ENCODE measurements around the gene ABCB4. TPM values are rescaled to one million over a fixed set of nuclear protein-coding genes. Genes with fewer than 3 reads are reported as not detected.

The ABCB4 gene
- total RNA-seq, 1 donor, result under 0.01 TPM

DNA sequence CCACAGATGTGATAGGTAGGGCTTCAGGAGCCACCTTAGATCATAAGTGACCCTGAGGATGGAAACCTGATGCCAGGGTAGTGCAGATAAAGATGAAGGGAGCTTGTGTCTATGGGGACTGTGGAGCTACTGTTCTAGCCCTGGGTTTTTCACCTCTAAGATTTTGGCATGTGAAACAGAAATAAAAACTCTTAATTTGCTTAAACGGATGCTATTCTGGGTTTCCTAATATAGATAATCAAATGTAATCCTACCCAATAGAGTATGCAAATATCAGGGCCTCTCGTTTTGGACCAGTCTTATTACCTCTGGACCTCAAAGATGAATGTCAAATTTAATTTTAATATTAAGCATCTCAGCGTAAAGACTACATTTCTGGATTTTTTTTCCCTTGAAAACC lies 49.3 kb downstream of the ABCB4 start:
- DNase-seq (ENCODE audit: low read depth), result no peak
- H3K4me3 ChIP-seq (ENCODE audit: low read depth, low read length), result no peak overlapping the region
- TF ChIP-seq, protein P1, sequence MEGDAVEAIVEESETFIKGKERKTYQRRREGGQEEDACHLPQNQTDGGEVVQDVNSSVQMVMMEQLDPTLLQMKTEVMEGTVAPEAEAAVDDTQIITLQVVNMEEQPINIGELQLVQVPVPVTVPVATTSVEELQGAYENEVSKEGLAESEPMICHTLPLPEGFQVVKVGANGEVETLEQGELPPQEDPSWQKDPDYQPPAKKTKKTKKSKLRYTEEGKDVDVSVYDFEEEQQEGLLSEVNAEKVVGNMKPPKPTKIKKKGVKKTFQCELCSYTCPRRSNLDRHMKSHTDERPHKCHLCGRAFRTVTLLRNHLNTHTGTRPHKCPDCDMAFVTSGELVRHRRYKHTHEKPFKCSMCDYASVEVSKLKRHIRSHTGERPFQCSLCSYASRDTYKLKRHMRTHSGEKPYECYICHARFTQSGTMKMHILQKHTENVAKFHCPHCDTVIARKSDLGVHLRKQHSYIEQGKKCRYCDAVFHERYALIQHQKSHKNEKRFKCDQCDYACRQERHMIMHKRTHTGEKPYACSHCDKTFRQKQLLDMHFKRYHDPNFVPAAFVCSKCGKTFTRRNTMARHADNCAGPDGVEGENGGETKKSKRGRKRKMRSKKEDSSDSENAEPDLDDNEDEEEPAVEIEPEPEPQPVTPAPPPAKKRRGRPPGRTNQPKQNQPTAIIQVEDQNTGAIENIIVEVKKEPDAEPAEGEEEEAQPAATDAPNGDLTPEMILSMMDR (IDR thresholded peaks at IDR 0.05; ENCODE audit: insufficient read depth, low read depth, low read length), result no peak

DNA sequence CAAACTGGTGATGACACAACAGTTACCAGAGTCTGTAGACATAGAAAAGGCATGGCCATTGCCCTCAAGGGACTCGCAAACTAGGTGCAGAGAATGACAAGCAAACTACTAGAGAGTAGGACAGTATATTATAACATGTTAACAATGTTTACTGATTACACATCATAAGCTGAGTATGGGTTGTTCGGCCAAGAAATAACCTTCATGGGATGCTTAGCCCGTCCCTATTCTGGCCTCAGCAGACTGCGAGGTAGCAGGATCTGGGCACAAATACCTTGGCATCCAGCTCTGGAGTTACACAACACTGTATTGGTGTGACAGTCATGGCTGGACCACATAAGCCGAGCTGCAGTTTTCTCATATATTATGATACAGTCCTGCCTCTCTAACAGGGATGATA lies 51.4 kb downstream of the ABCB4 start:
- no peak for DNase-seq (ENCODE audit: low read depth)
- H3K4me3 ChIP-seq (ENCODE audit: low read depth, low read length), result no peak overlapping the region
- TF ChIP-seq, protein P1 (IDR thresholded peaks at IDR 0.05; ENCODE audit: insufficient read depth, low read depth, low read length), result no peak

DNA sequence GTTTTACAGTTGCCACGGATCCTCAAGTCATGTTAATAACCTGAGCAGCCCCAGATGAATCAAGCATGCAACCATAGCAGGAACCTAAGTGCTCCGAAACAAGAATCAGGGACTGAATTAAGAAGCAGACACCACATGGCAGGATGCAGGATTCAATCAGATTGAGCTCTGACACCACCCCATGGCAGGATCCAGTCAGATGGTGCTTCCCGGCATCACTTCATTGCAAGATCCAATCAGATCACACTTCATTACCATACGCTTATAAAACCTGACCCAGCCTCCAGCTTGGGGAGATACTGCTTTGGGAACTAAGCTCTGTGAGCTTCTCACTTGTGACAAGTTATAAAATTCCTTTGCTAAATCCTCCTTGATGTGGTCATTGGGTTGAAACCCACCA lies 55.3 kb downstream of the ABCB4 start:
- no peak for DNase-seq (ENCODE audit: low read depth)
- no peak overlapping the region for H3K4me3 ChIP-seq (ENCODE audit: low read depth, low read length)
- TF ChIP-seq, protein P1 (IDR thresholded peaks at IDR 0.05; ENCODE audit: insufficient read depth, low read depth, low read length), result no peak

DNA sequence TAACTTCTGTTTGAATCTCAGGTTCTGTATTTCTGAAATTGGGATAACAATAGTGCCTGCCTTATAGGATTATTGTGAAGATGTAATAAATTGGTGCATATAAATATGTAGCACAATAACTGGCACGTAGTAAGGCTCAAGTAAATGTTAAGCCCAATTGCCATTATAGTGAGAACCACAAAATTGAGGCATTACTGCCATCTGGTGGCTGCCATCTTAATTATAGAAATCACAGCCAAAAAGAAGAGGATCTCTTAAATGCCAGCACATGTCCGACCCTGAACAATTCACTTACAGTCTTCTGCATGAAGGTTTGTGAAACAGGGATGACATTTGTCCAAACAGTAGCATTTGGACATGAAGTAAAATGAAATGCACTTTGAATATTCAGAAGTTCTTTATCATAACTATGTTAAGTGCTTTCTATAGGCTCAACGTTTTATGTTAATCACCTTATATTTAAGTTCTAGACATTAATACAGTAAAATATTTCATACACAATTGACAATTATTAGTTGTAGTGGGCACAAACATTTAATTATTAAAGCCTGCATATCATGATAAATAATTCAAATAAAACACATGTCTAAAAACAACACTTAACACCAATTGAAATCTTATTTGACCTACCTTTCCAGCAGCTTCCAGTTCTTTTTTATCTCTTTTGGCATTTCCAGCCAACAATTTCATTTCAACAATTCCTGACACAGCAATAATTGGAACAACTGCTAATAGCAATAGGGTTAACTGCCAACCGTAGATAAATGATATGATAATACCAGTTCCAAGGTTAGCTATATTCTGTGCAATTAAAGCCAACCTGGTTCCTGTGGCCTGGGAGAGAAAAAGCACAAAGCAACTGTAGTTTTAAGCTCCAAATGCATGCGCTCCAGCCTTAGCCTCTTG lies 58.5 kb downstream of the ABCB4 start:
- peak; percentile 75 for DNase-seq (ENCODE audit: low read depth)
- TF ChIP-seq, protein P1 (IDR thresholded peaks at IDR 0.05; ENCODE audit: insufficient read depth, low read depth, low read length), result peak; percentile 63
- no peak overlapping the region for H3K4me3 ChIP-seq (ENCODE audit: low read depth, low read length)

DNA sequence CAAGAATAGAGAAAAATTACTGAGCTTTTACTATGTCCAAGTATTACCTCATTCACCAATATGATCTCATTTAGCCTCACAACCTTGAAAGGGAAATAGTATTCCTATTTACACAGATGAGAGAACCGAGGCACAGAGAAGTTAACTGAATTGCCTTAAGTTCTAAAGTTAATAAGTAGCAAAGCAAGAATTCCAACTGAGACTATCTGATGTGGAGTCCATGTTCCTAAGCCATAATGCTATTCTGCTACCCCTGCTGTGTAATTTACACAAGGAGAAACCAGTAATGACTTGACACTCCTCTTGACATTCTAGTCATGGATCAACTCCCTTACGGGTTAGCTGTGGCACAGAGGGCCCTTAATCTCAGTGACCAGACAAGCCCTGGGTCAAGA lies 60.7 kb downstream of the ABCB4 start:
- TF ChIP-seq, protein P1 (IDR thresholded peaks at IDR 0.05; ENCODE audit: insufficient read depth, low read depth, low read length), result no peak
- H3K4me3 ChIP-seq (ENCODE audit: low read depth, low read length), result no peak overlapping the region
- DNase-seq (ENCODE audit: low read depth), result no peak

DNA sequence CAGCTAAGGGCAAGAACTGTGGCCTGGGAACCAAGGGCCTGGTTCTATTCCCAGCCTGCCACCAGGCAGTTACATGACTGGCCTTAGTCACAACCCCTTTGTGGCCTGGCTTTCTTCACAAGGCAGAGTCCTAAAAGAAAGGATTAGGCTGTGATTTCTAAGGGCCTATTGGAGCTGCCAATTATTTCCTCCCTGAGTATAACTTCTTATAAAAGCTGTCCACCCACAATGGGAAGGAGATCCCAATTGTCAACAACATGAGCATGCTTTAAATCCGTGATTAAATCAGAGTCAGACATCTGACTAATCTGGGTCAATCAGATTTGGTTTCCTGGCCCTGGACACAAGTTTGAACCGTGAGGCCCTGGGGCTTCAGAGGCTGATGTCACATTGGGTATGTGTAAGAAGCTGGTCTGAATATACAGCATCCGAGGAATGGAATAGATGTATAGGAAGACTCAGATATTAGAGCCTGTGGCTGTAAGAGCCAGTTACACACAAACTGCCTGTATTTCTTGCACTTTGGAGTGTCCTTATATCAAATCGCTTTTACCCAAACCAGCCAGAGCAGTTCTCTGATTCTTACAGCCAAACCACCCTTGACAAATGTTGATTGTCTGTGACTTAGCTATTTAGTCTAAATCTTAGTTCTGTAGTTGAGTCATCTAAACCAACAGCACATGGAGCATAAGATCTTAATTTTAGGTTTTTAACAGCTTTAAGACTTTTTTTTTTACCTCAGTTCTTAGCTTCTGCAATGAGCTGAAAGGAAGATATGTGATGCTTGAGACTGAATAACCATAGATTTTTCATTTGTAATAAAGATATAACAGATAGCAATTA lies 61.3 kb downstream of the ABCB4 start:
- TF ChIP-seq, protein P1 (IDR thresholded peaks at IDR 0.05; ENCODE audit: insufficient read depth, low read depth, low read length), result no peak
- peak; percentile 31 for DNase-seq (ENCODE audit: low read depth)
- no peak overlapping the region for H3K4me3 ChIP-seq (ENCODE audit: low read depth, low read length)

Measured in fibroblast of villous mesenchyme (primary cell).